SKM-1 (cell line): ENCODE measurements around the gene EIF2S3B.
"Not testable (repeated sequence)": the region's sequence is repeated elsewhere in the genome, so short reads cannot be mapped to it uniquely, and the experiment has no call there.

Experiments used
- DNase-seq: peaks from one replicate; lab custom pipeline; 2025; ENCODE audit not compliant: unreplicated experiment; lab: John Stamatoyannopoulos, UW

EIF2S3B gene

DNA sequence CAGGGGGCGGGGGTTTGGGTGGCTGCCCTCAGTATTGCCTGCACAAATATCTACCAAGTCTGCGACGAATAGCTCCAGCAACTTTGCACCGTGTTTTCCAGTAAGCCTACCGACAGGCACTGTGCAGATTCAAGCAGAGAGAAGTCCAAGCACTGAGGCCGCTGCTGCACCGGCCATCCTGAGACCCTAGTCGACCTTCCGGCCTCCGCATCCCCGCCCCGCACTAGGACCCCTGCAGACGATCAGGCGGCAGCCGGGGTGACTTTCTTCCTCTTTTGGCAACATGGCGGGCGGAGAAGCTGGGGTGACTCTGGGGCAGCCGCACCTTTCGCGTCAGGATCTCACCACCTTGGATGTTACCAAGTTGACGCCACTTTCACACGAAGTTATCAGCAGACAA is at the start of gene EIF2S3B:
Gene EIF2S3B, plus strand, starts transcription at position 271 of the 400 bp plus-strand sequence. Its CDS starts 13 bp downstream, at position 284.
- DNase-seq, result no peak

DNA sequence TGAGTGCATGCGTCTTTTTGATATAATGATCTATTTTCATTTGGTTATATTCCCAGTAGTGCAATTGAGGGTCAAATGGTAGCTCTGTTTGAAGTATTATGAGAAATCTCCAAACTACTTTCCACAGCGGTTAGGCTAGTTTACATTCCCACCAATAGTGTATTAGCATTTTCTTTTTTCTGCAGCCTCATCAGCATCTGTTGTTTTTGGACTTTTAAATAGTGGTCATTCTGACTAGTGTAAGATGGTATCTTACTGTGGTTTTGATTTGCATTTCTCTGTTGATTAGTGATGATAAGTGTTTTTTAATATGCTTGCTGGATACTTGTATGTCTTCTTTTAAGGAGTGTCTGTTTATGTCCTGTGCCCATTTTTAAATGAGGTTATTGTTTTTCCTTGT is 48.8 kb upstream of the EIF2S3B start:
- no peak for DNase-seq

DNA sequence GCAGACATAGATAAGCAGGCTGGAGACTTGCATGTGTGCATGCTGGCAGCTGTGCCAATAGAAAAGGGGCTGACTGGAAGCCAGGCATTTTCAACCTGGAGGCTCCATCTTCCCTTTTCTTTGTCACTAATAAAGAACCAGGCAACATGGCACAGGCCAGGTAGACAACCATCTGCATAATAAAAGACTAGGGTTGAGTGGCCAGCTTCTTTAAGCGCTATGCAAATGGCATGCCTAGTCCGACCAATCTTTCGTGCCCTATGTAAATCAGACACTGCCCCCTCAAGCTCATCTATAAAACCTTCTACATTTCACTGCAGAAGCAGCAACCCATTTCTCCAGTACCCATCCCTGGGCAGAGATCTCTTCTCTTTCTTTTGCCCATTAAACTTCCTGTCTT is 47.9 kb upstream of the EIF2S3B start:
- no peak for DNase-seq

DNA sequence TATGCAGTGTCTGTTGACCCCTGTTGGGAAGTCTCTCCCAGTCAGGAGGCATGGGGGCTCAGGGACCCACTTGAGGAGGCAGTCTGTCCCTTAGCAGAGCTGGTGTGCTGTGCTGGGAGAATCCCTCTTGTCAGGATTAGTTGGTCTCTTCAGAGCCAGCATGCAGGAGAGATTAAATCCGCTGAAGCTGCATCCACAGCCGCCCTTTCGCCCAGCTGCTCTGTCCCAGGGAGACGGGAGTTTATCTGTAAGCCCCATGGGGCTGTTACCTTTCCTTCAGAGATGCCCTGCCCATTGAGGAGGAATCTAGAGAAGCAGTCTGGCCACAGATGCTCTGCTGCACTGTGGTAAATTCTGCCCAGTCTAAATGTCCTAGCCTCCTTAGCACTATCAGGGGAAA is 39.4 kb upstream of the EIF2S3B start:
- DNase-seq, result no peak

DNA sequence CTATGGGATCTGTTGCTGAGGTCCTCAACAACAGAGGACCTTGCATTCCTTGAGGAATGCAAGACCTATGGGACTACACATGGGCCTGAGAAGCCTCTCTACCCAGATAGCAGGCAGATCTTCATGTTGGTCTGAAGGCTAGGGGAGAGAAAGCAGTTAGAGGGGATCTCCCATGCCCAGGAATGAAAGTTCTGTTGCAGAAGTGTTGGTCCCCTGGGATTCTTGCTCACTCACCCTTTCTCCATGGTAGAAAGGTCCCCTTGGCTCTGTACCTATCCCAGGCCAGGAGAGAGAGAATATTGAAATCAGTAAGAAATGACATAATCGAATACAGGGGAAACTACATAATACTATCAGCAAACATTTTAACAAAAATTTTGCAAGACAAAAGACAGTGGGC is 36.0 kb upstream of the EIF2S3B start:
- DNase-seq, result no peak

DNA sequence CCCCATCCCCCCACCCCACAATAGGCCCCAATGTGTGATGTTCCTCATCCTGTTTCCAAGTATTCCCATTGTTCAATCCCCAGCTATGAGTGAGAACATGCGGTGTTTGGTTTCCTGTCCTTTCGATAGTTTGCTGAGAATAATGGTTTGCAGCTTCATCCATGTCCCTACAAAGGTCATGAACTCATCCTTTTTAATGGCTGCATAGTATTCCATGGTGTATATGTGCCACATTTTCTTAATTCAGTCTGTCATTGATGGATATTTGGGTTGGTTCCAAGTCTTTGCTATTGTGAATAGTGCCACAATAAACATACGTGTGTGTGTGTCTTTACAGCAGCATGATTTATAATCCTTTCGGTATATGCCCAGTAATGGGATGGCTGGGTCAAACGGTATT is 32.9 kb upstream of the EIF2S3B start:
- DNase-seq, result not testable (repeated sequence)

DNA sequence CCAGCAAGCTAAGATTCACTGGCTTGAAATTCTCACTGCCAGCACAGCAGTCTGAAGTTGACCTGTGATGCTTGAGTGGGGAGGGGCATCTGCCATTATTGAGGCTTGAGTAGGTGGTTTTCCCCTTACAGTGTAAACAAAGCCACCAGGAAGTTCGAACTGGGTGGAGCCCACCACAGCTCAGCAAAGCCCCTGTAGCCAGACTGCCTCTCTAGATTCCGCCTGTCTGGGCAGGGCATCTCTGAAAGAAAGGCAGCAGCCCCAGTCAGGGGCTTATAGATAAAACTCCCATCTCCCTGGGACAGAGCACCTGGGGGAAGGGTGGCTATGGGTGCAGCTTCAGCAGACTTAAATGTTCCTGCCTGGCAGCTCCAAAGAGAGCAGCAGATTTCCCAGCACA is 23.8 kb upstream of the EIF2S3B start:
- DNase-seq, result not testable (repeated sequence)

DNA sequence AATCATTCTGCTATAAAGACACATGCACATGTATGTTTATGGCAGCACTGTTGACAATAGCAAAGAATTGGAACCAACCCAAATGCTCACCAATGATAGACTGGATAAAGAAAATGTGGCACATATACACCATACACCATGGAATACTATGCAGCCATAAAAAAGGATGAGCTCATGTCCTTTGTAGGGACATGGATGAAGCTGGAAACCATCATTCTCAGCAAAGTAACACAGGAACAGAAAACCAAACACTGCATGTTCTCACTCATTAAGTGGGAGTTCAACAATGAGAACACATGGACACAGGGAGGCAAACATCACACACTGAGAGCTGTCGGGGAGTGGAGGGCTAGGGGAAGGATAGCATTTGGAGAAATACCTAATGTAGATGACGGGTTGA is 18.4 kb upstream of the EIF2S3B start:
- not testable (repeated sequence) for DNase-seq

DNA sequence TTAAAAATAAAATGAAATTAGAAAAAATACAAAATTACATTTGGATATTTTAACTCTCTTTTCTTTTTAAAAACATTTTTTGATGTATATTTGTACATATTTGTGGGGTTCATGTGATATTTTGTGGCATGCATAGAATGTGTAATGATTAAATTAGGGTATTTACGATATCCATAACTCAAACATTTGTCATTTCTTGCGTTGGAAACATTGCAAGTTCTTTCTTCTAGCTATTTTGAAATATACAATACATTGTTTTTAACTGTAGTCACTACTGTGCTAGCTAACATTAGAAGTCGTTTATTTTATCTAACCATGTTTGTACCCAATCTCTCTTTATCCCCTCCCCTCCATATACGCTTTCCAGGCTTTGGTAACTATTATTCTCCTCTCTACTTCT is 13.9 kb upstream of the EIF2S3B start:
- DNase-seq, result no peak

DNA sequence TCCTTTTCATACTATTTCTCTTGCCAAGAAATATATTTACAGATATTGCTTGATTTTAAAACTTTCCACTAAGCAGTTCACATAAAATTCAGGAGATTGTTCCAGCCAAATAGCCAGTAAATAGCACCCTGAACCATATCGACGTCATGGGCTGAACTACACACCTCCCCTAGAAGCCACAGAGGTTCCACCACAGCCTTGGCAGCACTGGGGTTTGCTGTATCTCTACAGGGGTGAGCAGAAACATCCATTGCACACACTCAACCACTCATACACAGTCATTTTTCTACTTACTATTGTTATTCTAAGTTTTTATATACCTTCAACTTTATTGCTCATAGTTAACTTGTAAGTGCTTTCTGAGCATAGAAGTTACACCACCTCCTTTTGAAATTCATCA is 8.1 kb upstream of the EIF2S3B start:
- no peak for DNase-seq

DNA sequence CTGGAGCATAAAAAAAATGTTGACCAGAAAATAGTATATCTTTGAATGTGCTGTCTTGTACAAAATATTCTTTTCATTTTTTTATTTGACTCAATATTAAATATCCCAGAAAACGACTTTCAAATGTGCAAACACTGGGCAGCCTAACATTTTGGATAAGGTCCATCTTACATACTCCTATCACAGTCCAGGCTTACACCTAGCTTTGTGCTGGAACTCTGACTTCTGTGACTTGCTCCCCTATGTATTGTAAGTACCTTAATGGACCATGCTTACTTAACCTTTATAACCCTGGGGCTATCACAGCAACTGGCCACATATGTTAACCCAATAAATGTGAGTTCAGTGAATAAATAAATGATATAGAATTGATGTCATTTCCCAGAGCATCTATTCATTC is 7.6 kb upstream of the EIF2S3B start:
- DNase-seq, result no peak

DNA sequence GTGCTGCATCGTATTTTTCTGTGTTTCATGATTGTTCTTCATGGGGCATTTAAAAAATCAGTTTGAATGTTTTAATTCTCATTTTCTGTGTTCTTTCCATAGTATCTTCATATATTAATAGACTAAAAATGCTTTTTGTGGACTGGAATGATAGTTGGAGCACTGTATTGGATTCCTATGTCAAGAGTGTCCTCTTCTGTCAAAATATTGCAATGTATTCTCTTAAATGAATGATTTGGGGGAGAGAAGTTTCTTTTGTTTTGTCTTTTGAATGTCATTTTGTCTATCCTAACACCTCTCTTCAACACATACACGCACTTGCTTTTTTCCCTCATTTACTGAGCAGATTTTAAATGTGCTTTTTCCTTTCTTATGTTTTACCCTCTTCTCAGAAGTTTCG is 4.7 kb upstream of the EIF2S3B start:
- no peak for DNase-seq

DNA sequence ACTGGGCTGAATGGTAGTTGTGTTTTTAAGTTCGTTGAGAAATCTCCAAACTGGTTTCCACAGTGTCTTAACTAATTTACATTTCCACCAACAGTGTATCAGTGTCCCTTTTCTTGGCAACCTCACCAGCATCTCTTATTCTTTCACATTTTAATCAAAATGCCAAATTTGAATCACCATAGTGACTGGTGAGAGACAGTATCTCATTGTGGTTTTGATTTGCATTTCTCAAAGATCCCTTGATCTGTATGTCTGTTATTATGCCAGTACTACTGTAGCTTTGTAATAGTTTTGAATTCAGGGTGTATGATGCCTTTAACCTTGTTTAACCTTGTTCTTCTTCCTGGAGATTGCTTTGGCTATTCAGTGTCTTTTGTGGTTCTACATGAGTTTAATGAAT is 2.2 kb upstream of the EIF2S3B start:
- DNase-seq, result no peak

DNA sequence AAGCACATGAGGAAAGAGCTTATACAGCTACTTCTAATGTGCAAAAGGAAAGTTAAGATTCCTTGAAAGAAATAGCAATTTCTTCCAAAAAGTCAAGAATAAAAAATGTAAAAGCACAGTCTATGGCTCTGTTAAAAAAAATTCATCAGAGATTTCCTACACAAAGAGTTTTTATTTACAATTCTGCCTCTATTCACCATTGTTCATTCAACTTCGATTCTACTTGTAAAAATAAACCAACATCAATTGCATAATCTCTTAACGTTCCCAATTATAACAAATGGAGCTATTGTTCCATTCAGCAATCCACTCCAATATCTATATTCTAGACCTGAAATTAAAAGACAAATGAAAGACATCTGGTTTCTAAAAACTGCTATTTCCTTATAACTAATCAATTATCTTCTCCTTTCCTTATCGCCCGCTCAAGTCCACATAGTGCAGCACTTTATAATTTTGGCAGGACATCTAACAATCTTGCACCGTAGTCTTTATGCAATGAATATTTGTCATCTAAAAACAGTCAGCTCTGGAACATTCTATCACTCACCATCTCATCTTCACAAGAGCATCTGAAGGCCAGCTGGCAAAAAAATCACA is 6.2 kb downstream of the EIF2S3B start:
- DNase-seq, result no peak

DNA sequence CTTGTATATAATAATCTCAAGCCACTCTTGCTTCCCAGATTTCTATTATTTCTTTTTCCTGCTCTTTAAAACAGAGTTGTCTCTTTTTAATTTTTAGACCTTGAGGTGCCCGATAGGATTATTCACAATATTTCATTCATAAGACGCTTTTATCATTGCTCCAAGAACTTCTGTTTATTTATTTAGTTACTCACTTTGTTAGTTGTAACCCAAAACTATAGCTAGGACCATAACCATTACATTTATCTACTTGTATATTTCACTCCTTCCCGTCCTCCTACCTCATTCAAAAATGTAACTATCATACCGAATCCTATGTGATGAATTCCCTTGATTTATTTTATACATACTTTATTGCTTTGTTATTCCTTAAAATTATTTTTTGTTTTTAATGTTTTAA is 7.1 kb downstream of the EIF2S3B start:
- no peak for DNase-seq

DNA sequence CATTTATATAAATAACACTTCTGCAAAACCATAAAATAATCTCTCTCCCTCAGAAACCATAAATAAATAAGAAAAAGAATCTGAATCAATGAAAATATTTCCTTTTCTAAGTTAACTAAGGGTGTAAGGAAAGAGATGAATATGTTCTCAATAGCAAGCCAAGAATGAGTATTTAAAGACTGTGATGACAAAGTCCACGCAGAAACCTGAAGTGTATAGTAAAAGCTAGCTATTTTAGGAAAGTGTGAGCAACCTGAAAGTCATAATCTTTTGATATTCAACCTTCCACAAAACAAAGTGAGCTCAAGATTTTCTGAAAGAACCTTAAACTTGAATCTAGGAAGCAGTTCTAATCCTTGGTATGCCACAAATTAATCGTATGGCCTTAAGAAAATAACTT is 15.9 kb downstream of the EIF2S3B start:
- DNase-seq, result no peak

DNA sequence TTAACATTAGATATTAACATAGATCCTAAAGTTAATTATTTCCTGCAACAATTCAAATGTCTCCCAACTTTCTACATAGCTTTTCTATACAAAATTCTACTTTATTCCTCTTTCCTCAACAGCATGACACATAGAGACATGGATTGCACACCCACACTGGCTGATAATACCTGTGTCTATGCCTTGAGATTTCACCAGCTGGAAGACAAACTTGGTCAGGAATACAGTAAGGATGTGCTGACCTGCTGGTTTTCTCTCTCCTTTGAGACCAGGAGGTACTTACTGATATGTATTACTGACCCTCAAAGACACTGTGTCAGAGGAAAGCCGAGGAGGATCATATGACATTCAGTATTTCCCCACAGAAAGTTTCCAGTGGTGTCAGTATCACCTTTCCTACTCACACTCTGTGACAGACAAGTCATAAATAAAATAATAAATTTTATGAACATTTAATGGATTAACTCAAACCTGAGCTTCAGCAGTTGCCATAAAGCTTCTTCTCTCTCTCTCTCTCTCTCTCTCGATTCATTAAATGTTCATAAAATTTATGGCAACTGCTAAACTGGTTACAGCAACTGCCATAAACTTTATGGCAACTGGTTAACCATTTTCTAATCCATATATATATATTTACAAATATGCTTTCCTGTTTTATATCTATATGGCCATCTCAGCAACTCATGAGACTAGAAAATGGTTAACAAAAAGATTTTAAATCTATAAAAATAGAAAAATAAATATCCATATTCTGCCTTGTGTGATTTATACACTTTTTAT is 22.7 kb downstream of the EIF2S3B start:
- DNase-seq, result no peak

DNA sequence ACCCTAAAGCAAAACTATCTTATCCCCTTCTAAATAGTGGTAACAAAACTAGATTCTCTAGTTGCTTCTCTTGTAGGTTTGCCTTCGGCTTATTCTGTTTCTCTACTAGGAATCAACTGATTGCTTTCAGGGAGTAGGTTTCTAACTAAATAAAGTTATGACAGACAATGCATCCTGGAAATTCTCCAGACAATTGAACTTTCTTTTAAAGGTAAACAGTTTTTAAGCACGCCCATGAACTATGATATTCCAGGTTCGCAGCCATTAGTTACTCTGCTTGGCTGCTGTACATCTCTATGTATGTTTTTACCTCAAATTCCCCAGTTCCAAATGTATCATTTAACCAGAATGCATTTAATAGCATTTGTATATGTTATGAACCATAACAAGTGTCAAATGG is 23.9 kb downstream of the EIF2S3B start:
- no peak for DNase-seq

DNA sequence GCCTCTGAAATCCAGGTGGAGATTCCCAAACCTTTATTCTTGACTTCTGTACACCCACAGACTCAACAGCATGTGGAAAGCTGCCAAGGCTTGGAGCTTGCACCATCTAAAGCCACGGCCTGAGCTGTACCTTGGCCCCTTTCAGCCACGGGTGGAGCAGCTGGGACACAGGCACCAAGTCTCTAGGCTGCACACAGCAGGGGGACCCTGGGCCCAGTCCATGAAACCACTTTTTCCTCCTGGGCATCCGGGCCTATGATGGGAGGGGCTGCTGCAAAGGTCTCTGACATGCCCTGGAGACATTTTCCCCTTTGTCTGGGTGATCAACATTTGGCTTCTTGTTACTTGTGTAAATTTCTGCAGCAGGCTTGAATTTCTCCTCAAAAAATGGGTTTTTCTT is 32.0 kb downstream of the EIF2S3B start:
- DNase-seq, result no peak

DNA sequence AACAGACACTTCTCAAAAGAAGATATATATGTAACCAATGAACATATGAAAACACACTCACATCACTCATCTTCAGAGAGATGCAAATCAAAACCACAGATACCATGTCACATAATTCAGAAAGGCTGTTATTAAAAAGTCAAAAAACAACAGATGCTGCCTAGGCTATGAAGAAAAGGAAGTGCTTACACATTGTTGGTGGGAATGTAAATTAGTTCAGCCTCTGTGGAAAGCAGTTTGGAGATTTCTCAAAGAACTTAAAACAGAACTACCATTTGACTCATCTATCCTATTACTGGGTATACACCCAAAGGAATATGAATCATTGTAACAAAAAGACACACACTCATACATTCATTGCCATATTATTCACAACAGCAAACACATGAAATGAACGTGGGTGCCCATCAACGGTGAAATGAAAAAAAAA is 35.1 kb downstream of the EIF2S3B start:
- DNase-seq, result no peak

DNA sequence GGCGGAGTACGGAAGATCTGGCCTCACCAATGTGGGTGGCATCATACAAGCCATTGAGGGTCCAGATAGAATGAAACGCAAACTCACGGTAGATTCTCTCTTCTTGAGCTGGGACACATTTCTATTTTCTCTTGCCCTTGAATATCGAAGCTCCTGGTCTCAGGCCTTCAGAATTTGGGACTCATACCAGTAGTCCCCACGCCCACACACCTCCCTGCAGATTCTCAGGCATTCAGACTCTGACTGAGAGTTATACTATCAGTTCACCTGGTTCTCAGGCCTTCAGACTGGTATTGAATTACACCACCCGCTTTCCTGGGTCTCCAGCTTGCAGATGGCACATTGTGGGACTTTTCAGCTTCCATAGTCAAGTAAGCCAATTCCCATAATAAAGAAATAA is 37.8 kb downstream of the EIF2S3B start:
- no peak for DNase-seq

DNA sequence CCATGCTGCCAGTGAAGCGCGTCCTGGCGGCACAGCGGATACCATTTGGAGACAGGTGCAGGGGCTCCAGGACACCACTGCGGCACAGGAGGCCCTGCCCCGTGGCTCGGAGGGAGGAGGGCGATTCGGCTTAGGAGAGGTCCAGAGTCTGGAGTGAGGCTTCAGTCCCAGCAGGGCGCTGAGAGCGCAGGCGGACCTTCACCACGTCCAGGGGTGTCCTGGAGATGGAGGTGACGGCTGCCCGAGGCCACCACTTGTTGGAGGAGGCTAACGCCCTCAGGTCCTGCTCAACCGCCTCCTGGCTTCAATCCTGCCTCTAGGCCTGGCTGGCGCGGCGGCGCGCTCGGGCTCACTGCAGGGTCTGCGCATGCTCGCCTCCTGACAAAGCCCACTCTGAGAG is 45.7 kb downstream of the EIF2S3B start:
- no peak for DNase-seq

DNA sequence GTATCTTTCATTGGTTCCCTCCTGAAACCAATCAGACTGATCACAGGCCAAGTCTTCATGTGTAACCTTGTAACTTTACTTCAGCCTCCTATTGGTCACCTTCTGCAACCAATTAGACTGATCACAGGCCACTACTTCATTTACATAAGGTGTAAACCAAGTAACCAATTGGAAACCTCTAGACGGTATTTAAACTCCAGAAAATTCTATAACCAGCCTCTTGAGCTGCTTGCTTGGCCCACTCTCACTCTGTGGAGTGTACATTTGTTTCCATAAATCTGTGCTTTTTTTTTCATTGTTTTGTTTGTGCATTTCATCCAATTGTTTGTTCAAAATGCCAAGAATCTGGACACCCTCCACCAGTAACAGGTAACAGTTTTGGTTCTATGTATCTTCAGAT is 47.5 kb downstream of the EIF2S3B start:
- no peak for DNase-seq
